Fibroblast of skin of left quadriceps (primary cell): ENCODE measurements around the gene BACH2.
"Not testable (repeated sequence)": the region's sequence is repeated elsewhere in the genome, so short reads cannot be mapped to it uniquely, and the experiment has no call there.

ENCODE experiments used
- DNase-seq, 2 experiments: peaks; one replicate each; pipeline ENCODE4 v3.0.0-alpha.2; 2013; ENCODE audit warnings: low read depth in 2 of 2

The BACH2 gene

DNA sequence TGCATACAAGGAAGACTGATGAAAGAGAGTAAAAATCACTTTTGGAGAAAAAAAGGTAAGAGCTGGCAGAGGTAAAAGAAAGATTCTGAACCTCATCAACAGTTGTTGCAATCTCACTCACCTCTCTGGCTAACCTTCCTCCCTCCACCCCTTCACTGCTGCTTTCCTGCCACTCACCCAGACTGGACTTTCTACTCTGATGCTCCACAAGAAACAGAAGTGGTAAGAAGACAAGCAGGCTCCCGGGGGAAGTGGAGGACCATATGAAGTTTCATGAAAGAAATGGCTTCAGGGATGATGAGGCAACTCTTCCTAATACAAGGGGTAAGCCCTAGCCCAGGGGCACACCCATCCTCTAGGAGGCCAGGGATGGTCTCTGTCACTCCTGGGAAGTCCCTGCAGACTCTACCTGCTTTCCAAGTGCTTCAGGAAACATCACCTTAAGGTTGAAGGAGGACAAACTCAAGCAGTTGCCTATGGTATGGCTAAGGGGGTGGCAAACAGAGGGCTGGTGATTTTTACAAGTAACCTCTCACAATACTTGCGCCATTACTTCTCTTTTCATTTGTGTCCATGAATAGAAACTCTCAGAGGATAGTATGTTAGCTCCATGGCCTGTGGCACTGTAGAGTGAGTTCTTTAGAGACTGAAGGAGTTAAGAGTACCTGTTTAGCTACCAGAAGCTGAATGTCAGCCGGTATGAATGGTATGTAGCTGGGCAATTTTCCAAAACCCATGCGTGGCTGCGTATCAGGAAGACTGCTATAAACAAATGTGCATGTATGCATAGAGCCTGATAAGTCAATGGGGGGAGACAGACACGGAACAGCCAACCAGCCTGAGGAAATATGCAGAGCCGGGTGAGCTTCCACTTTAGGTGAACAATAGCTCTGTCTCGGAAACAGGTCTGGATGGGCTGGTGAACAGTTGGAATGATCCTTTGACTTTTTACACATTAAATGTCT lies 112.0 kb downstream of the BACH2 start:
- DNase-seq = no peak

DNA sequence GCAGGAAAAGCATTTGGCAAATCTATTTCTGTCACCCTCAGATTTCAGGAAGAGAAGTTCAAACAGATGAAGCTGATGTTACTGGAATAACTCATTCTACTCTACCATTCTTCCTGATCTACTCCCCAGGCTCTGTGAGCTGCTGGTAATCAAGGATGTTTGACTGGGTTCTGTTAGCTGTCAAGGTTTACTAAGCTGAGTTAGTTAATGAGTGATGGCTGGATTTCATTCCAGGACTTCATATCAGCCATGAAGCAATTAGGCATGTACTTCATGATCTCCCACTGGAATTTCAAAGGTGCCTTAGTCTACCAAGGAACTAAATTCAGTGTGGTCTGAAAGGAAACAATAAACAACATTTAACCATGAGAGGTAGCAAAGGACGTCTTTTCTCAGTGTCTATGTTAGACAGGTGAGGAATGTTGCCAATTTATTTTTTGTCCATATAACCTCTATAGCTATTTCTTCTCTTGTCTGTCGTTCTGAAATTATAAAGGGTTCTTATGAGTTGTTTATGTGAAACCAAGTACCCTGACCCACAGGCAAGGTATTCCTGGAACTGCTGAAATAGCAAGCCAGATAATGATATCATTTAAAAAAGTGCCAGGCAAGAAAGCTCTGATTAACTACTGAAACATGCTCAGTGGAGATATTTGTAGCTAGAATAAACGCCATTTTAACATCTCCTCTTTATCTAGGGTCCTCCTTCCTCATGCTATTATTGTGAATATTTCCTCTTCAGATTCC lies 112.9 kb downstream of the BACH2 start:
- DNase-seq = no peak

DNA sequence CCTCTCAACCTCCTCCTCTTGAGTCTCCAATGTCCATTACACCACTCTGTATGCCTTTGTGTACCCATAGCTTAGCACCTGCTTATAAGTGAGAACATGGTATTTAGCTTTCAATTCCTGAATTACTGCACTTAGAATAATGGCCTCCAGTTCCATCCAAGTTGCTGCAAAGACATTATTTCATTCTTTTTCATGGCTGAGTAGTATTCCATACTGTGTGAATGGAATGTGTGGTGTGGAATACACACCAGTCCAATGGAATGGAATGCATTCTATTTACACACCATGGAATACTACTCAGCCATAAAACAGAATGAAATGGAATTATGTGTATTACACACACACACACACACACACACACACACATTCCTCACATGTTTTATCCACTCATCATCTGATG lies 116.1 kb downstream of the BACH2 start:
- DNase-seq = no peak

DNA sequence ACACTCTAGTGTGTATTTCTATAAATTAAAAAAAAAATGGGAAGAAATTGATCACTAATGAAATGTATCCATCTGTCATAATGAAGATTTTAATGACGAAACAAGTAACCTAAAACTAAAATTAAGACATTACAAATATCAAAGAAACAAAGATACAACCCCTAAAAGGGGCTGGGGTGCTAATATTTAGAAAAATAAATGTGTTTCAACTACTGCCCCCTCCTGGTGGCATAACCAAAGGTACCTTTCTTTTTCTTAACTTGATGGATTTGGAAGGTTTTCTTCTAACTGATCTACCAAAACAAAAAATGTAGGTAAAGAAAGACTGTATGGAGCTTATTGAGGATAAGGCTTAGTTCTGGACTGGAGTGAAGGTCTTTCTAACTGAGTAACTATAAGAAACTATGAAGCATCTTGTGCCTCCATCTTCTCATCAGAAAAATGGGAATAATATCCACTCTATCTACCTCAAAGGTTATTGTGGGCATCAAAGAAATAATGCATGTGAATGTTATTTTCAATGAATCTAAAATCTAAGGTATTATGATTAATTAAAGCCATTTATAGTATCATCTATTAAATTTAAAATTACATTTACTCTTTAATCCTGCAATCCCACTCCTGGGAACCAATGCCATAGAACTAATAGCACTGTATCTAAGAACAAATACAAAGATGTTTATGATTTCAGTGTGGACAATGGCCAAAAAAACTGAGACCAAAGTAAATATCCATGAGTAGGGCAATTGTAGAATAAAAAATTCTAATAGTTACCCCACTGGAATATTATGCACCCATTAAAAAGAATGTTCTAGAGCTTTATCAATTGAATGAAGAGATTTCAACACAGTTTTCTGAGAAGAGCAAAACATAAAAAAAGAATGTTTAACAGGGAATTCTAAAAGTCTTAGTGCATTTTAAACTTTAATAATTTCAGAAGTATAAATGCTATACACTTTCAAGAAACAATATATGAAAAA lies 117.2 kb downstream of the BACH2 start:
- no peak for DNase-seq

DNA sequence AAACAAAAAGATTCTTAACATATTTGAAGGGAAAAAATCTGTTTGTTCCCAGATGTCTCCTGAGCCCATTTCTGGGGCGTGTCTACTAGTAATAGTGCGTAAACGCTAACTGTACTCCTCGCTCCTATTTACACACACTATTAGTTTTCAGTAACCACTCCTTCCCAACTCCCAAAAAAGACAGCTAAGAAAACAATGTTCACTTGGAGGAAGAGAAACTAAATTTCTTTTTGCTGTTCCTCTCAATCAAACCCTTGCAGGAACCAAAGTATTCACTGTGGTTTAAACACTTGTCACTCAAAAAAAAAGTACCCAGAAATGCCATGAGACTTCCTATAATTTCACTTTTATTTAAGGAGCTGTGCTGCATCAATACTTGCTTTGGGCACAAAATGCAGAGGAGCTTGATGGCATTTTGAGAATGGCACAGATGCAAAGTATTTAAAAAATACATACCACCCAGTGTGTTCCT lies 118.2 kb downstream of the BACH2 start:
- no peak for DNase-seq

DNA sequence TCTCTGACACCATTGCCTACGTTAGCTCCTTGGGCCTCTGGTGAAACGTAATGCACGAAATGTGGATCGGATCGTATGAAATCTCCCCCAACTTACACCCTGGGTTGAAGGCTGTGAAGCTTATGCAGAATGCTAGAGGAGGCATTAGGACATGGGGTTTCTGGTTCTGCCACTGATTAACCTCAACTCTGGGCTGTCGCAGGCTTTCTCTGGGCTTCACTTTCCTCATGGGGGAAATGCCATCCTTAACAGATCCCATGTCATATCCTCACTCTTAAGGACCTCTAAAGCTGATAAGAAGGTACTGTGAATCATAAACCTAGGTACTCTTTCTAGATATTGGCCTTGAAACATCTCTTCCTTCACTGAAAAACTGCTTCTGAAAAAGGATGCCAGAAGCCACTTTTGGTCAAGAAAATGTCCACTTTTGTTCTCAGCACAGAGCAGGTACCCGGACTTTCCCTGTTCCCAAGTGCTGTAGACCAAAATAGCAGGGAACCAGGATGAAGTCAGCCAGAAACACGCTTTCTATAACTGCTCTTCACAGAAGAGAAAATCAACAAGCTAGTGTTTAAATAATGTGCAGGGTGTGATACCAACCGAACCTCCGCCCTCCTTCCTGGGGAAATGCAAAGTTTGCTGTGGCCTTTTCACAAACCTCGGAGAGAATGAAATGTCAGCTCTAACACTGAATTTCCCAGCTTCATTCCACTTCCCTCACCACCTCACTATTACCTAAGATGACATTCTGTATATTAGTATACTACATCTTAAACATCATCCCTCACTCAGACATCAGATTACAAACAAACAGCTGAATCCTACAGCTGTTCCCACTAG lies 118.9 kb downstream of the BACH2 start:
- DNase-seq = no peak

DNA sequence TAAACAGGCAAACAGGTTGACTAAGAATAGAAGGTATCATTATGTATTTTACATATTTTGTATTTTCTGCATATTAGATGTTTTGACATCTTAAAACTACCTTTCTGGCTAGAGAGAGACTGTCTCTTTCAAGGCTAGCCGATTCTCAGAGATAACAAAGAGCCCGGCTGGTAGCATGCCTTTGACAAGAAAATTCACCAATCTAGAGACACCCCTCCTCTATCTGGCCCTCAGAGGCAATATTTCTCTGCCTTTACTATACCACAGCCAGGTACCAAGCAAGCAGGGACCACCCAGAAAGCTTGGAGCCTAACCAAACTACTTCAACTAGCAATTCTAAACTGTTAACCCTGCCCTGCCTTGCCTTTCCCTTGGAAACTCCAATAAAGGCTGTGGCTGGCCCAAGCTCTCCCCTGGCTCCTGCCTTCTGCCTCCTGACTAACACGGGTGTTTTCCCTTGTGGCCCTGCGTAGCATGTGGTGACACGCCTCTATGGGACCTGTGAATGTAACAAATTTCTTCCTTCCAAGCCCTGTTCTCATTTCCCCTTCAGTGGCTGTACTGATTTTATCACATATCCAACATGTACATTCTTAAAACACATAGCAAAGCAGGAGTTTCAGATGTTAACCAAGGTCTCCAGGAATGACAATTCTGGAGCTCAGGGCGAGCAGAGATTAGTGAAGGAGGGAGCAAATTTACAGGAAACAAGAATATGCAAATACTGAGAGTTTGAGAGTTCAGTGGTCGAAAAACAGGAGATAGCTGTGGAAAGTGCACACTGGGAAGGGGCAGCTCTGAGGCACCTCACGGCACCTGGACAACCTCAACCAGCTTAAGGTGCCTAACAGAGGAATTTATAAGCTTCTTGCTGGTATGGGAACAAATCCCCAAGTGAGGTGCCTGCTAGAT lies 120.8 kb downstream of the BACH2 start:
- DNase-seq = no peak

DNA sequence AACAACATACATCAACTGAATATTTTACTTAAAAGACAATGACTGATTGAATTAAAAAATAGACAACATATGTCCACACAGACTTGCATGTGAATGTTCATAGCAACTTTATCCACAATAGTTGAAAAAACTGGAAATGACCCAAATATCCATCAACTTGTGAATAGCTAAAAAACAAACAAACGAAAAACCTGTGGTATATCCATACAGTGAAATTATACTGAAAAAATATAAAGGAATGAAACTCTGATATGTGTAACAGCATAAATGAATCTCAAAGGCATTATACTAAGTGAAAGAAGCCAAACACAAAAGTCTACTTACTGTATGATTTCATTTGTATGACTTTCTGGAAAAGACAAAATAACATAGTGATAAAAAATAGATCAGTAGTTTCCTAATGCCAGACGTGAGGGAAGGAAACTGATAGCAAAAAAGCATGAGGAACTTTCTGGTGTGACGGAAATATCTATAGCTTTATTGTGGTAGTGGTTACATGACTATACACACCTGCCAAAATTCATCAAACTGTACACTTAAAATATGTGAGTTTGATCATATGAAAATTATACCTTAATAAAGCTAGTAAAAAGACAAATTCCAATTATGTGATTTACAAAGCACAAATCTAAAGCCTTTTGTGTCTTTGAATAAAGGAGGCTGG lies 123.2 kb downstream of the BACH2 start:
- DNase-seq = no peak

DNA sequence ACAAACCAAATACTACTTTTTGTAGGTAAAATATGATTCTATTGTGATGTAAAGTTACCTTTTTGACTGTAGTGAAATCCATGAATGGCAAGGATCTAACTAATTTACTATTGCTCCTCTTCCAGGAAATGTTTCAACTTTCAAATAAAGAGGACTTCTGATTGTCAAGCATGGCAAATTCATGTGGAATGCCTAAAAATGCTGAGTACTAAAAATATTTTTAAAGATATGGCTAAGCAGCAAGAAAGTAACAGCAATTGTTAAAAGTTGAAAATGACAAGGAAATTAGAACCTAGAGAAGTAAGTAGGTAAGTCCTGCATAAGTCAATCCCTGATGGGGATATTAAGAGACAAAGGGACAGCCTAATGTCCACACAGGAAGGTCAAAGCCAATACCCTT lies 126.0 kb downstream of the BACH2 start:
- no peak for DNase-seq

DNA sequence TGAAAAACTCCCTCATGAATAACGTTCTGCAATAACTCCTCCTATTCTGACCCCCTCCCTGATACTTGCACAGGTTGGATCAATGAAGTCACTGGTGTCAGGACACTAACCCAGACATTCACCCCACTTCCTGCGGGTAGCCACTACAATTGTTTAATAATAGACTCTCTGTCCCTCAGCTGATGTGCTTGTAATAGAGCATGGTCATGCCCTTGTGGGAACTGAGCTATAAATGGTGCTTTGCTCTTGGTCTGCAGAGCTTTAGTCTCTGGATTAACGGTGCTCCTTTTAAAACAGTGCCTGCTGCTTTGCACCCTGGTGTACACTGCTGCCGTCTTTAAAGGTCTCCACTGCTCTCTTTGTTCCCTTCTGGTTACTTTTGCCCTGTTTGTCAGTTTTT lies 127.3 kb downstream of the BACH2 start:
- no peak for DNase-seq

DNA sequence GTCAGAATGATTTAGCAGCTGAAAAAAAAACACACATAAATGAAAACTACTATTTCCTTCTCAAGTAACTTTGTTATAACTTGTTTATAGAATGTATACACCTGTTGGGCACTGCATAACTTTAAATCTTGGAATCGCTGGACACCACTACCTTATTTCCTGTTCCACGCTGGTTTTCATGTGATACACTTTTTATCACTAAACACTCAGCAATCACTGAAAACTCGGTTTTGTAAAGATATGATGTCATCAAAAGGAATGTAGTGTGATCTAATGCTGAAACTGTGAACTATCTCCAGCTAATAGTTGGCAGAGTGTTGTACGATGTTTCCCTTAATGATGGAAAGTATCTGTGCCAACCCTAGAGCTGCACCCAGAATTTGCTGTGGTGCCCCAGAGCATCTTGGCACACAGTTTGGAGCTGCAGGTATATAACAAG lies 127.9 kb downstream of the BACH2 start:
- peak in 1 of 2 experiments; percentile 36 for DNase-seq

DNA sequence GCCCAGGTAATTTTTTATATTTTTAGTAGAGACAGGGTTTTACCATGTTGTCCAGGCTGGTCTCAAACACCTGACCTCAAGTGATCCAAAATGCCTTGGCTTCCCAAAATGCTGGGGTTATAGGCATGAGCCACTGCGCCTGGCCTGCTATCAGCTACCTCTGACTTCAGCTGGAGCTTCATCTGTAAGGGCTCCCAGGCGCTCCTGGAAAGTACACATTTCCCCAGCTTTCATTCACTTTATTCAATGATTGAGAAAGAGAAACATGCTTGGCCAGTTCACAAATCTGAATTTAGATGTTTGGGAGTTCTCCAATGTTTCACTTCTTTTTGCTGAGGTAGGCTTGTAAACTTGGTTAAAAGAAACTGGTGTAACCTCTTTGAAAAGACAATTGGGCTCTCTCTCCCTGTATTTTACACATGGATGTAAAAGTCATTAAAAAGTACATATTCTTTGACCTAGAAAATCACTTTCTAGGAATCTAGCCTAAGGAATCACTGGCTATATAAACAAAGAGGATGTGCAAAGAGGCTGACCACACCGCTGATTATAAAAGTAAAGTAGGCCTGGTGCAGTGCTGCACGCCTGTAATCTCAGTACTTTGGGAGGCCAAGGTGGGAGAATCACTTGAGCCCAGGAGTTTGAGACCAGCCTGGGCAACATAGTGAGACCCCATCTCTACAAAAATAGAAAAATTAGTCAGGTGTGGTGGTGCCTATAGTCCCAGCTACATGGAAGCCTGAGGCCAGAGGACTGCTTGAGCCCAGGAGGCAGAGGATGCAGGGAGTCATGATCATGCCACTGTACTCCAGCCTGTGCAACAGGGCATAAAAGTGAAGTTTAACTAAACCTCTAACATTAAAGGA lies 128.9 kb downstream of the BACH2 start:
- DNase-seq = no peak

DNA sequence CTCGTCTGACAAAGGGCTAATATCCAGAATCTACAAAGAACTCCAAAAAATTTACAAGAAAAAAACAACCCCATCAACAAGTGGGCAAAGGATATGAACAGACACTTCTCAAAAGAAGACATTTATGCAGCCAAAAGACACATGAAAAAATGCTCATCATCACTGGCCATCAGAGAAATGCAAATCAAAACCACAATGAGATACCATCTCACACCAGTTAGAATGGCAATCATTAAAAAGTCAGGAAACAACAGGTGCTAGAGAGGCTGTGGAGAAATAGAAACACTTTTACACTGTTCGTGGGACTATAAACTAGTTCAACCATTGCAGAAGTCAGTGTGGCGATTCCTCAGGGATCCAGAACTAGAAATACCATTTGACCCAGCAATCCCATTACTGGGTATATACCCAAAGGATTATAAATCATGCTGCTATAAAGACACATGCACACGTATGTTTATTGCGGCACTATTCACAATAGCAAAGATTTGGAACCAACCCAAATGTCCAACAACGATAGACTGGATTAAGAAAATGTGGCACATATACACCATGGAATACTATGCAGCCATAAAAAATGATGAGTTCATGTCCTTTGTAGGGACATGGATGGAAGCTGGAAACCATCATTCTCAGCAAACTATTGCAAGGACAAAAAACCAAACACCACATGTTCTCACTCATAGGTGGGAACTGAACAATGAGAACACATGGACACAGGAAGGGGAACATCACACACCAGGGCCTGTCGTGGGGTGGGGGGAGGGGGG lies 130.3 kb downstream of the BACH2 start:
- not testable (repeated sequence) for DNase-seq

DNA sequence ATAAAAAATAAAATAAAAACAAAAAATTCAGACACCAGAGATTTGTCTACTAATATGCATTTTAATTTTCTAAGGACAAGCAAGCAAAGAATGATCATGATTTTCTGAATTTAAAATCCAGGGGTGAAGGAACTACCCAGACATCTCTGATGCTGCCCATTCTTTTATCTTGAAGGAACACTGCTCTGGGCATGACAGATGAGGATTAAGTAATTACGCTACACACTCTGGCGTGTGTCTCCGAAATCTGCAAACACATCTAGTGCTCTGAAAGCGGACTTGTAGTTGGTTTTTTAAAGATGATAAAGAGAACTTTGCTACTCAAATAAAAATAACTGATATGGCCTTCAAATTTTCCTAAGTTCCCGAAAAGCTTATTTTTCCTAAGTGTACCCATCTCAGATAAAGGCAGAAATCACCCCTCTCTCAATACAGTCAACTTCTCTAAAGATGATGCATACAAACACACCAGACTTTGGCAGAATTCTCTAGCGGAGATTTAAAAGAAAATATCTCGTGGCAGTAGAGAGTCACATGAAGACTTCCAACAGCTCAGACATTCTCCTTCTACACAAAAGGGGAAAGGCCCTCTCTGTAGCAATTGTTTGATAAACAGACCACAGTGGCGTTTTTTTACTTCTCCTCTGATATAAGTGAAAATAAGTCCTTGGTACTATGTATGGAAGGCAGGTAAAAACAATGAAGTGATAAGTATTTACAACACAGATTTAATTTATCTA lies 133.8 kb downstream of the BACH2 start:
- DNase-seq = no peak

DNA sequence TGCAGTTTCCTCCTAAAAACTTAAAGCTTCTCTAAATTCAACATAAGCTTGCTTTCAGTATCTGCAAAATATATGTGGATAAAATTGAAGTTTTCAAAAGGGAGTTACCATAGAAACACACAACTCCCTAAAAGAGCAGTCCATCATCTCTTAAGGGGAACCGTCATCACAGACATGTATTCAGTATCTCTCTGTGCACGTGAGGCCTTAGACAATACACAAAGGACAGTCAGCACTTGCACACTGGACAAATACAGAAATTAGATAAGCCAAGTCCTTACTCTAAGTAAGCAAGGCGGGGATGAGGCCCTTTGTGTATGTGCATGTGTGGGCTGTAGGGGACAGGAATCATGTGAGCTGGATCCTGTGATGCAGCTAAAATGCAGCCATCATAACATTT lies 136.6 kb downstream of the BACH2 start:
- no peak for DNase-seq

DNA sequence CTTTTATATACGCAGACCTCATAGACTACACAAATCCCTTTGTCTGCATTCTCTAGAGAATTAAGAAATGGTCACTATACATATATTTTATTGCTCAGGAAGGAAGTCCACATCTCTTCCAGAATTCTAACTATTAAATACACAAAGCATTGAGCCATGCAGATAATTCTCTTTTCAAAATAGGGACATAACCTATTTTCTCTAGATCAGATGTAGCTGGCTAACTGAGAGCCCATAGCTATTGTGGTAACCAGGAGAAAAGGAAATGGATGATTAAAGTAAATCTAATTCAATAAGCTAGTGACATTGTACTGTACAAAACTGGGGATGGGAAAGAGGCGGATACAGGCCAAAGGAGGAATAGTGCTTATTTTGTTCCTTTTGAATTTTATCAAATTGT lies 137.2 kb downstream of the BACH2 start:
- no peak for DNase-seq

DNA sequence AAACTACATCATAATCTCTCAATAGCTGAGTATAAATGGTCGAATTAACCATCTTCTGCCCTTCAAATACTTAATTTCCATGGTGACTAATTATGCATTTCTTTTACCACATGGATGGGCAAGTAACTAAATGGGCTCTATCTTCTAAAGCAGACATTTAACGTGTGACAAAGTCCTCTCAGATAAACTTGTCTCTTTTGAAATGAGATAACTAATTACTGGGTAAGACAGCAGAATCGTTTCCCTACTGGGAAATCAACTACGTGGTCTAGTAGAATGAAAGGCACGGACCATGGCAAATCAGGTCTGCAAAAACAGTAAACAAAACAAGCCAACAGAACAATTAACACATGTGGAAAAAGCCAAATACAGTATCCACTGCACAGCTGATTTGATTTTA lies 137.7 kb downstream of the BACH2 start:
- no peak for DNase-seq
